HL-60 (cell line): ENCODE data around the gene LIN52.

ENCODE experiments used
- DNase-seq, 2 experiments: peaks; one replicate each; pipeline ENCODE4 v3.0.0-alpha.2; 2010 to 2020; ENCODE audit warnings: low read depth in 1 of 2, low spot score in 1 of 2
- H3K27ac ChIP-seq: fragments of 250-450 bp; sonication (Bioruptor Pico); replicated peaks from 2 replicates; pipeline ENCODE4 v1.5.1; 2020; ENCODE audit warnings: mild to moderate bottlenecking, moderate library complexity
- H3K27me3 ChIP-seq: fragments of 250-450 bp; sonication (Bioruptor Pico); 2 replicates; pipeline ENCODE4 v1.5.1; 2021; ENCODE audit warnings: mild to moderate bottlenecking, moderate library complexity; ENCODE audit not compliant: insufficient read depth, poor library complexity, severe bottlenecking
- H3K4me3 ChIP-seq: replicated peaks from 2 replicates; pipeline ENCODE4 v1.5.1; 2011; ENCODE audit warnings: mild to moderate bottlenecking, control low read depth, low read length; ENCODE audit not compliant: insufficient read depth
- GABPA ChIP-seq: IDR thresholded peaks from 2 replicates; pipeline ENCODE4 v1.6.1; 2012; ENCODE audit warnings: low read depth
- POLR2AphosphoS5 ChIP-seq: IDR thresholded peaks from 2 replicates; pipeline ENCODE4 v1.6.1; 2012; ENCODE audit warnings: low read depth
- SPI1 ChIP-seq: IDR thresholded peaks from 2 replicates; pipeline ENCODE4 v1.6.1; 2012; ENCODE audit warnings: low read depth, mild to moderate bottlenecking, borderline replicate concordance
- TF ChIP-seq, protein P1 (sequence below): IDR thresholded peaks from one replicate; pipeline ENCODE4 v1.5.1; 2011; ENCODE audit warnings: low read length, control low read depth, inconsistent platforms; ENCODE audit not compliant: insufficient read depth
- TF ChIP-seq, protein P2 (sequence below): IDR thresholded peaks from 2 replicates; pipeline ENCODE4 v1.6.1; 2012; ENCODE audit warnings: low read depth; ENCODE audit not compliant: insufficient replicate concordance

Gene LIN52

DNA sequence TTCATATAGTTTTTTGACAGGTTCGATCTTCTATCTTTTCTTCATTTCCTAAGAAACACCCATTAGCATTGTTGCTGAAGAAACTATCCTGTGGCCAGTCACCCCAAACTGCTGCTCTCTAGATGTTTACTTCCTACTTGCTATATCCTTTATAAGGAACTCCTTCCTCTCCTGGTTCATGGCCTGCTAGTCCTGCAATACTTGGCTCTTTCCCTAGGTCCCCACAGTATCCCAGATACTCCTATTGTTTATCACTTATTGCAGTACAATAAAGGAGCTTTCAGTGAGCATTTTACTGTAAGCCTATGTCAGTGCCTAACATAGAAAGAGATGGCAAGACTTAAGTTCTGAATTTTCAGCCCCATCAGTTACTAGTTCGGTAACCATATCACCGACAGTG, 3.3 kb upstream of the LIN52 start:
- H3K27me3 ChIP-seq: no peaks in the 10 kb centered on the region
- H3K4me3 ChIP-seq: no peak overlapping the region
- DNase-seq: no peak
- TF ChIP-seq, protein P1, sequence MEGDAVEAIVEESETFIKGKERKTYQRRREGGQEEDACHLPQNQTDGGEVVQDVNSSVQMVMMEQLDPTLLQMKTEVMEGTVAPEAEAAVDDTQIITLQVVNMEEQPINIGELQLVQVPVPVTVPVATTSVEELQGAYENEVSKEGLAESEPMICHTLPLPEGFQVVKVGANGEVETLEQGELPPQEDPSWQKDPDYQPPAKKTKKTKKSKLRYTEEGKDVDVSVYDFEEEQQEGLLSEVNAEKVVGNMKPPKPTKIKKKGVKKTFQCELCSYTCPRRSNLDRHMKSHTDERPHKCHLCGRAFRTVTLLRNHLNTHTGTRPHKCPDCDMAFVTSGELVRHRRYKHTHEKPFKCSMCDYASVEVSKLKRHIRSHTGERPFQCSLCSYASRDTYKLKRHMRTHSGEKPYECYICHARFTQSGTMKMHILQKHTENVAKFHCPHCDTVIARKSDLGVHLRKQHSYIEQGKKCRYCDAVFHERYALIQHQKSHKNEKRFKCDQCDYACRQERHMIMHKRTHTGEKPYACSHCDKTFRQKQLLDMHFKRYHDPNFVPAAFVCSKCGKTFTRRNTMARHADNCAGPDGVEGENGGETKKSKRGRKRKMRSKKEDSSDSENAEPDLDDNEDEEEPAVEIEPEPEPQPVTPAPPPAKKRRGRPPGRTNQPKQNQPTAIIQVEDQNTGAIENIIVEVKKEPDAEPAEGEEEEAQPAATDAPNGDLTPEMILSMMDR: no peak
- no peak overlapping the region for H3K27ac ChIP-seq

DNA sequence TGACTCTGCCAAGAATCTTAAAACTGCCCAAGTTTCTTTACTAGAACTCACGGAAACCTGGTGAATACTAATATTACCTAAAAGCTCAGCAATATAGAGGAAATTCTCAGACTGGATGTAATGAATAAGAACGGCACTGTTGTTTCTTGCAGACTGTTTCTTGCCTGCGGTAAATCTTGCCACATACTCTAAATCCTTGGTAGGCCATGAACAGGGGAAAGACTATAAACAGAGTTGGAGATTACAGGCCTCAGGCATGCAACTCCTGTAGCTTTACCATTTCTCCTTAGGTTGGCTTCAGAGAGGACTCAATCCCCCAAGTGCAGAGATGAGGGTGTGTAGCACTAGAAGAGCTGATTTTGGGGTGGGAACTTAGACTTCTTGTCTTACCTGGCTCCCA, 1.6 kb upstream of the LIN52 start:
- no peaks in the 10 kb centered on the region for H3K27me3 ChIP-seq
- no peak for DNase-seq
- H3K4me3 ChIP-seq: no peak overlapping the region
- no peak for TF ChIP-seq POLR2AphosphoS5
- no peak for TF ChIP-seq GABPA
- TF ChIP-seq, protein P1: no peak
- TF ChIP-seq SPI1: no peak
- TF ChIP-seq, protein P2, sequence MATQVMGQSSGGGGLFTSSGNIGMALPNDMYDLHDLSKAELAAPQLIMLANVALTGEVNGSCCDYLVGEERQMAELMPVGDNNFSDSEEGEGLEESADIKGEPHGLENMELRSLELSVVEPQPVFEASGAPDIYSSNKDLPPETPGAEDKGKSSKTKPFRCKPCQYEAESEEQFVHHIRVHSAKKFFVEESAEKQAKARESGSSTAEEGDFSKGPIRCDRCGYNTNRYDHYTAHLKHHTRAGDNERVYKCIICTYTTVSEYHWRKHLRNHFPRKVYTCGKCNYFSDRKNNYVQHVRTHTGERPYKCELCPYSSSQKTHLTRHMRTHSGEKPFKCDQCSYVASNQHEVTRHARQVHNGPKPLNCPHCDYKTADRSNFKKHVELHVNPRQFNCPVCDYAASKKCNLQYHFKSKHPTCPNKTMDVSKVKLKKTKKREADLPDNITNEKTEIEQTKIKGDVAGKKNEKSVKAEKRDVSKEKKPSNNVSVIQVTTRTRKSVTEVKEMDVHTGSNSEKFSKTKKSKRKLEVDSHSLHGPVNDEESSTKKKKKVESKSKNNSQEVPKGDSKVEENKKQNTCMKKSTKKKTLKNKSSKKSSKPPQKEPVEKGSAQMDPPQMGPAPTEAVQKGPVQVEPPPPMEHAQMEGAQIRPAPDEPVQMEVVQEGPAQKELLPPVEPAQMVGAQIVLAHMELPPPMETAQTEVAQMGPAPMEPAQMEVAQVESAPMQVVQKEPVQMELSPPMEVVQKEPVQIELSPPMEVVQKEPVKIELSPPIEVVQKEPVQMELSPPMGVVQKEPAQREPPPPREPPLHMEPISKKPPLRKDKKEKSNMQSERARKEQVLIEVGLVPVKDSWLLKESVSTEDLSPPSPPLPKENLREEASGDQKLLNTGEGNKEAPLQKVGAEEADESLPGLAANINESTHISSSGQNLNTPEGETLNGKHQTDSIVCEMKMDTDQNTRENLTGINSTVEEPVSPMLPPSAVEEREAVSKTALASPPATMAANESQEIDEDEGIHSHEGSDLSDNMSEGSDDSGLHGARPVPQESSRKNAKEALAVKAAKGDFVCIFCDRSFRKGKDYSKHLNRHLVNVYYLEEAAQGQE: no peak
- H3K27ac ChIP-seq: no peak overlapping the region

DNA sequence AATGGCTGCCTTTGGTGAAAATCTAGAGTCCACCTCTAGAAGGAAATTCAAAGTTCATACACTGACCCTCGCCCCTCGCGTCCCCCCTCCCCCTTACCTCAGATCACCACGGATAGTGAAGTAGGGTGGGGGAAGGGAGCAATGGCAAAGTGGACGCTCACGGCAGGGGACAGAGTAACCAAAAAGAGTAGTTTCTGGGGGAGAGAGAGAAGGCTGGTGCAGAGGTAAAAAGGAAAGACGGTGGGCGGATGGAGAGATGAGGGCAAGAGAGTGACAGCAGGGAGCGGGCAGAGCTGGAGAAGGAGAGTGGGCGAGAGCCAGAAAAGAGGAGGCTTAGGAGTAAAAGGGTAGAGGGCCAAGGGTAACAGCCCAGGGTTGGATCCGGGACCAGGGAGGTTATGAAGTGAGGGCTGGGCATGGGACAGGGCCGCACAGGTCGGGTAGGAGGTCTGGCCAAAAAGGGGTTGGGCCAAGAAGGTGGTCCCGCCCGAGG, 926 bp upstream of the LIN52 start:
- Histone ChIP-seq H3K27me3 (no peaks in the 10 kb centered on the region), H3K4me3 (peak overlapping the region; percentile 82), H3K27ac (peak overlapping the region; percentile 51)
- TF ChIP-seq, protein P1: no peak
- no peak for TF ChIP-seq SPI1
- no peak for DNase-seq

DNA sequence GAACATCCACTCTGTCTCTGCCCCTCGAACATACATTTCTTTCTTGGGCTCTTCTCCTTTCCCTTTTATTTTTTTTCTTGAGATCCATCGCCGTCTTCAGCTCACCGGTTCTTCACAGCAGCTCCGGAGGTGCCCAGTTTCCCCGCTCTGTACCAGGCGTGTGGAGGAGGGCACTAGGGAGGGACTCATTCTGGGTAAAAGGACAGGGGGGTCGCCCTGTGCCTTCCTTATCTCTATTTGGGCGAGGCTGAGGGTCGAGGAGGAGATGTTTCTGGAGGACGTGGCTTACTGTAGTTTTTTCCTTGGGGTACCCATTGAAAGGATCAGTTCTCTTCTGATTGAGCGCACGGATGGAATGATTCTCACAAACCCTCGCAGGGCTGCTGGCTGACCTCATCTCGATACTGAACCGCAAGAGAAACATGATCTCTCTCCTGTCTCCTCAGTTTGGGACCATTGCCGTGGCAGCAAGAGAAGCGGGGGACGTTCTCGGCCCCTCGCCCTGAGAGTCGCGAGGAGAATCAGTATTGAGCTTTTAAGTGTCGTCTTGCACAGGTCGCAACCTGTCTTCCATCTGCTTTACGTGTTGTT, 386 bp downstream of the LIN52 start:
- H3K27ac ChIP-seq: peak overlapping the region; percentile 81
- peak overlapping the region; percentile 79 for H3K4me3 ChIP-seq
- TF ChIP-seq SPI1 (no peak), GABPA (no peak), POLR2AphosphoS5 (no peak)
- TF ChIP-seq, protein P1: no peak
- H3K27me3 ChIP-seq: no peaks in the 10 kb centered on the region
- DNase-seq: peak in 1 of 2 experiments; percentile 13
